HepG2 (cell line): ENCODE results near the gene C22orf15. TPM values are rescaled to one million over a fixed set of nuclear protein-coding genes. Genes with fewer than 3 reads are reported as not detected.

Source experiments
- AFF4 ChIP-seq: sonication (generic); formaldehyde crosslinking; IDR thresholded peaks from 2 replicates; pipeline ENCODE4 v1.4.0; 2020; ENCODE audit warnings: missing genetic modification reagents
- MBD4 ChIP-seq: IDR thresholded peaks from 2 replicates; pipeline ENCODE4 v1.6.1; 2012; ENCODE audit warnings: low read length, inconsistent platforms, borderline replicate concordance
- SMAD3 ChIP-seq: sonication (generic); formaldehyde crosslinking; IDR thresholded peaks from 2 replicates; pipeline ENCODE4 v1.4.0; 2020; ENCODE audit warnings: missing genetic modification reagents
- THAP7 ChIP-seq: sonication (generic); formaldehyde crosslinking; IDR thresholded peaks from 2 replicates; pipeline ENCODE4 v1.8.1; 2023; ENCODE audit warnings: mild to moderate bottlenecking, missing genetic modification reagents
- ZBTB49 ChIP-seq: sonication (generic); formaldehyde crosslinking; IDR thresholded peaks from 2 replicates; pipeline ENCODE4 v1.4.0; 2020; ENCODE audit warnings: missing genetic modification reagents, borderline replicate concordance
- ZMAT5 ChIP-seq: sonication (generic); formaldehyde crosslinking; IDR thresholded peaks from 2 replicates; pipeline ENCODE4 v1.5.0; 2020; ENCODE audit warnings: mild to moderate bottlenecking, low read depth, missing genetic modification reagents, borderline replicate concordance
- polyA plus RNA-seq, 8 experiments: library from polyadenylated mRNA; depleted of rRNA in 3 of 8; stranded (reverse) in 7 of 8; unstranded in 1 of 8; fragments of >200 nt; fragmentation: Illumina TruSeq in 4 of 8; extraction: Trizol in 4 of 8; gene quantifications; 2 replicates each; pipeline versions ENCODE4 v1.2.1 to v1.2.3, GENCODE V29; 2011 to 2016; ENCODE audit warnings: low read depth in 4 of 8, missing spikeins in 1 of 8, mixed read lengths in 1 of 8; ENCODE audit not compliant: insufficient read depth in 1 of 8
- total RNA-seq, 5 experiments: library from RNA; depleted of rRNA; stranded (reverse); fragments of >200 nt; fragmentation: Illumina TruSeq; extraction: Trizol; gene quantifications; 2 replicates each; pipeline ENCODE4 v1.2.3, GENCODE V29; 2016; ENCODE audit warnings: low read depth in 1 of 5
- TF ChIP-seq, protein P1 (sequence below): sonication (generic); formaldehyde crosslinking; IDR thresholded peaks from 2 replicates; pipeline ENCODE4 v1.5.0; 2020; ENCODE audit warnings: missing genetic modification reagents

C22orf15 gene
- total and polyA plus RNA-seq, 2 of the 13 experiments (the other 11 are each of a cell fraction or from before 2014, with no cell fraction given): not detected

GRCh38 chr22:23718371-23719165 lies 44.2 kb upstream of the C22orf15 start (continued):
- TF ChIP-seq ZBTB49 (CRISPR knock-in tag) (no peak), SMAD3 (CRISPR knock-in tag) (no peak), AFF4 (CRISPR knock-in tag) (no peak), THAP7 (CRISPR knock-in tag) (no peak), ZMAT5 (CRISPR knock-in tag) (no peak), MBD4 (no peak)
- TF ChIP-seq, protein P1, sequence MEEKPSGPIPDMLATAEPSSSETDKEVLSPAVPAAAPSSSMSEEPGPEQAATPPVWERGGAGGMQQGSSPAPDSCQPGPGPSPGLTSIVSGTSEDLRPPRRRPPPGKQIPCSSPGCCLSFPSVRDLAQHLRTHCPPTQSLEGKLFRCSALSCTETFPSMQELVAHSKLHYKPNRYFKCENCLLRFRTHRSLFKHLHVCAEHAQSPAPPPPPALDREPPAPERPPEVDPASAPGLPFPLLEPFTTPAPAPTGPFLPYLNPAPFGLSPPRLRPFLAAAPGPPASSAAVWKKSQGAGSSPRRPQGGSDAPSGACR: no peak
